Hepatocyte (in vitro differentiated cells): ENCODE results near the gene STRN. TPM values are rescaled to one million over a fixed set of nuclear protein-coding genes. Genes with fewer than 3 reads are reported as not detected.
"Not testable (repeated sequence)": the region's sequence is repeated elsewhere in the genome, so short reads cannot be mapped to it uniquely, and the experiment has no call there.

Experiments
- DNase-seq: peaks from one replicate; pipeline ENCODE4 v3.0.0-alpha.2; 2016; ENCODE audit warnings: low spot score
- H2AFZ ChIP-seq: fragments of 200-600 bp; sonication (generic); 2 replicates; pipeline ENCODE4 v1.6.0; 2016; ENCODE audit warnings: antibody characterized with exemption, mild to moderate bottlenecking
- H3K27ac ChIP-seq: fragments of 200-600 bp; sonication (generic); 2 replicates; pipeline ENCODE4 v1.5.1; 2016; ENCODE audit warnings: mild to moderate bottlenecking
- H3K27me3 ChIP-seq: fragments of 200-600 bp; sonication (generic); 2 replicates; pipeline ENCODE4 v1.6.1; 2016
- H3K36me3 ChIP-seq: fragments of 200-600 bp; sonication (generic); replicated peaks from 2 replicates; pipeline ENCODE4 v1.5.1; 2016; ENCODE audit warnings: low read depth; ENCODE audit not compliant: insufficient read depth
- H3K4me1 ChIP-seq: fragments of 200-600 bp; sonication (generic); 2 replicates; pipeline ENCODE4 v1.5.1; 2016; ENCODE audit warnings: mild to moderate bottlenecking, moderate library complexity; ENCODE audit not compliant: insufficient read depth
- H3K4me2 ChIP-seq: fragments of 200-600 bp; sonication (generic); 2 replicates; pipeline ENCODE4 v1.6.0; 2016
- H3K4me3 ChIP-seq: fragments of 200-600 bp; sonication (generic); 2 replicates; pipeline ENCODE4 v1.5.1; 2016; ENCODE audit warnings: mild to moderate bottlenecking
- H3K79me2 ChIP-seq: fragments of 200-600 bp; sonication (generic); 2 replicates; pipeline ENCODE4 v1.6.0; 2017; ENCODE audit warnings: mild to moderate bottlenecking
- H3K9me2 ChIP-seq: fragments of 200-600 bp; sonication (generic); replicated peaks from 2 replicates; pipeline ENCODE4 v1.6.0; 2017; ENCODE audit warnings: mild to moderate bottlenecking; ENCODE audit not compliant: insufficient read depth
- H3K9me3 ChIP-seq: fragments of 200-600 bp; sonication (generic); 2 replicates; pipeline ENCODE4 v1.5.1; 2016; ENCODE audit warnings: low read depth, mild to moderate bottlenecking
- H4K20me1 ChIP-seq: fragments of 200-600 bp; sonication (generic); 2 replicates; pipeline ENCODE4 v1.6.0; 2016; ENCODE audit warnings: mild to moderate bottlenecking; ENCODE audit not compliant: insufficient read depth, poor library complexity, severe bottlenecking
- EZH2 ChIP-seq: fragments of 200-600 bp; sonication (generic); IDR thresholded peaks from 2 replicates; pipeline ENCODE4 v1.6.1; 2016; ENCODE audit warnings: antibody characterized with exemption, mild to moderate bottlenecking, borderline replicate concordance
- EZH2phosphoT487 ChIP-seq: fragments of 200-600 bp; sonication (generic); IDR thresholded peaks from one replicate; pipeline ENCODE4 v1.6.1; 2018; ENCODE audit warnings: antibody characterized with exemption, mild to moderate bottlenecking, low read depth, moderate library complexity; ENCODE audit not compliant: unreplicated experiment, severe bottlenecking
- WGBS: methylation state at CpG from one replicate; pipeline ENCODE4 v1.1.6; 2016; ENCODE audit warnings: low lambda C conversion rate; ENCODE audit errors: missing lambda C conversion rate; 5-methylcytosine and 5-hydroxymethylcytosine counted together
- polyA plus RNA-seq: library from polyadenylated mRNA; unstranded; fragments of >200 nt; fragmentation: Nextera tagmentation; extraction: Ambion mirVana; gene quantifications from 2 replicates; pipeline ENCODE4 v1.2.1, GENCODE V29; 2016
- total RNA-seq: library from RNA; depleted of rRNA; stranded (reverse); fragments of >200 nt; gene quantifications from 2 replicates; pipeline ENCODE4 v1.2.3, GENCODE V29; 2014
- TF ChIP-seq, protein P1 (sequence below): fragments of 200-600 bp; sonication (generic); IDR thresholded peaks from 2 replicates; pipeline ENCODE4 v1.5.1; 2016; ENCODE audit warnings: antibody characterized with exemption, mild to moderate bottlenecking; ENCODE audit not compliant: poor library complexity

STRN gene
- total and polyA plus RNA-seq, 2 experiments from 2014 or later = 4.4 to 13.9 TPM

DNA sequence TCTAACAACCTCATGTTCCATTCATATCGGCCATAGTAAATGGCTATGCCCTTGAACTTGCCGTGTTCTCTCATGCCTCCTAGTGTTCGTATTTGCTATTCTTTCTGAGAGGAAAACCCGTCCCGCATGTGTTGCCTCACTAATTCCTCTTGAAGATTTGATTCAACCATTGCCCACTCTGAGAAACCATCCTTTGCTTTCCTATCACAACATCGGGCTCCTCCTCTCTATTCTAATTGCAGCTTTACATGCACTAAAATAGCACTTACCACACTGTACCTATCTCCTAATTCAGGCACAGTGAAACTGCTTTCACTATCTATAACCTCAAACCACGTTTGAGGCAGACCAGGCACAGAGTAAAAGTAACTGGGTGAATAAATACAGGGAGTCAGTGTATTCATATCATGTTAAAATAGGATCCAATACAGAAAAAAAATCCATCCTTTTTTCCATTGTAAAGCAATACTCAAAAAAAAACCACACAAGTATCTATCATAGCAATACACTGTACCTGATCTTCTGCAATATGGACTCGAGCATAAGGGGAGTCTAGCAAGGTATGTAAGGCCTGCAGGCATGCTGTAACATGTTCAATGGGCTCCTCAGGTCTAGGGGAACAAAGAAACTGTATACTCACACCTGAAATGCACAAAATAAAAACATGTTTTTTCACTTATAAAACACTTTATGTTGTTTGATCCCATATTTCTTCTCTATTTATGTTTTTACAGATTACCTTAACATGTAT is 39.0 kb upstream of the STRN start:
- Histone ChIP-seq H3K9me2 (no peaks in the 10 kb centered on the region), H3K27me3 (no peaks in the 10 kb centered on the region), H3K4me2 (no peak overlapping the region), H3K9me3 (no peaks in the 10 kb centered on the region), H3K79me2 (no peaks in the 10 kb centered on the region), H3K4me3 (no peak overlapping the region), H4K20me1 (no peaks in the 10 kb centered on the region), H3K36me3 (no peaks in the 10 kb centered on the region), H3K27ac (no peak overlapping the region), H3K4me1 (peaks cover 4% of the 10 kb centered on the region), H2AFZ (no peak overlapping the region)
- 76% methylated on average over 8 of the region's 8 CpGs for WGBS
- DNase-seq = peak; percentile 28
- TF ChIP-seq, protein P1, sequence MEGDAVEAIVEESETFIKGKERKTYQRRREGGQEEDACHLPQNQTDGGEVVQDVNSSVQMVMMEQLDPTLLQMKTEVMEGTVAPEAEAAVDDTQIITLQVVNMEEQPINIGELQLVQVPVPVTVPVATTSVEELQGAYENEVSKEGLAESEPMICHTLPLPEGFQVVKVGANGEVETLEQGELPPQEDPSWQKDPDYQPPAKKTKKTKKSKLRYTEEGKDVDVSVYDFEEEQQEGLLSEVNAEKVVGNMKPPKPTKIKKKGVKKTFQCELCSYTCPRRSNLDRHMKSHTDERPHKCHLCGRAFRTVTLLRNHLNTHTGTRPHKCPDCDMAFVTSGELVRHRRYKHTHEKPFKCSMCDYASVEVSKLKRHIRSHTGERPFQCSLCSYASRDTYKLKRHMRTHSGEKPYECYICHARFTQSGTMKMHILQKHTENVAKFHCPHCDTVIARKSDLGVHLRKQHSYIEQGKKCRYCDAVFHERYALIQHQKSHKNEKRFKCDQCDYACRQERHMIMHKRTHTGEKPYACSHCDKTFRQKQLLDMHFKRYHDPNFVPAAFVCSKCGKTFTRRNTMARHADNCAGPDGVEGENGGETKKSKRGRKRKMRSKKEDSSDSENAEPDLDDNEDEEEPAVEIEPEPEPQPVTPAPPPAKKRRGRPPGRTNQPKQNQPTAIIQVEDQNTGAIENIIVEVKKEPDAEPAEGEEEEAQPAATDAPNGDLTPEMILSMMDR = peak; percentile 39
- no peak for TF ChIP-seq EZH2

DNA sequence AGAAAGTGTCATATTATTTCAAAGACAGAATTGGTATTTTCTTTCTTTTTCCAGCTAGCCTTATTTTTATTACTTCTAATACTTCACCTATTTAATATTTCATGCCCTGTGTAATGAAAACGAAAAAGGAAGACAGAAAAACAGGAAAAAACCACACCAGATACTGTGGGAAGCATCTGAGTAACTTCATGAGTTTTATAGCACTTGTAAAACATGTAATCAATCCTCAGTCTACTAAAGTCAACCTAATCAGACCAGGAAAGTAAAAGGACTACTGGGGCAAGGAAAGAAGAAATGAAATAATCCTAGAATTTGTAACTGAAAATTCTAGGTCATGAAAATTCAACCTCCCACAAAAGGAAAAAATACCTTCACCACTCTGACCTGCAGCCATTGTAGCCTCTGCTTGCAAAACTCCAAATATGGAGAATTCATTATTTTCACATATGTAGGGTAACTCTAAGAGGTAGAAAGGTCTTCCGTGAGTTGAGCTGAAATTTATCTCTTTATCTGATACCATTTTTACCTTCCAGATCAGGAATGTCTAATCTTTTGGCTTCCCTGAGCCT is 34.7 kb upstream of the STRN start:
- no peaks in the 10 kb centered on the region for H4K20me1 ChIP-seq
- no peak overlapping the region for H3K4me3 ChIP-seq
- no peak for TF ChIP-seq EZH2phosphoT487
- TF ChIP-seq, protein P1 = no peak
- no peak for TF ChIP-seq EZH2
- H3K79me2 ChIP-seq = no peaks in the 10 kb centered on the region
- no peaks in the 10 kb centered on the region for H3K9me3 ChIP-seq
- DNase-seq = no peak
- peak overlapping the region; percentile 40 for H3K27ac ChIP-seq
- H3K4me2 ChIP-seq = no peak overlapping the region
- peaks cover 4% of the 10 kb centered on the region for H3K4me1 ChIP-seq
- 82% methylated on average over 2 of the region's 2 CpGs for WGBS
- H3K9me2 ChIP-seq = no peaks in the 10 kb centered on the region
- H3K36me3 ChIP-seq = no peaks in the 10 kb centered on the region
- no peak overlapping the region for H2AFZ ChIP-seq
- no peaks in the 10 kb centered on the region for H3K27me3 ChIP-seq

DNA sequence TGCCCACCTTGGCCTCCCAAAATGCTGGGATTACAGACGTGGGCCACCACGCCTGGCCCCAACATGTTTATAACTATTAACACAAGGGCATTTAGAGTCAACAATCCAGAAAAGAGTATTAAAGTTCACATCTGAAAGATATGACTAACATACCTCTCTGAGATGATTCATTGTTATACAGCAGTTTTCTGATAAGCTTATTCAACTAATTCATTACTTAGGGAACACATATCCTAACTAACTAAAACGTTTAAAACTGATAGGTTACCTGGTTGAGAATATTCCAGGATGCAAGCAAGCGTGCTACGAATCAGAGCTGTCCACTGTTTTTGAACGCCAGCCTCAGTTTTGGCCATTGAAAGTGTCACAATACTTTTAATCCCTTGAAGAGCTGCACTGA is 34.0 kb upstream of the STRN start:
- H3K27me3 ChIP-seq = no peaks in the 10 kb centered on the region
- no peaks in the 10 kb centered on the region for H3K36me3 ChIP-seq
- no peaks in the 10 kb centered on the region for H4K20me1 ChIP-seq
- no peaks in the 10 kb centered on the region for H3K79me2 ChIP-seq
- peak; percentile 3 for DNase-seq
- 72% methylated on average over 6 of the region's 6 CpGs for WGBS
- TF ChIP-seq, protein P1 = no peak
- TF ChIP-seq EZH2phosphoT487 (no peak), EZH2 (no peak)
- H2AFZ ChIP-seq = no peak overlapping the region
- H3K4me3 ChIP-seq = no peak overlapping the region
- peak overlapping the region; percentile 73 for H3K27ac ChIP-seq
- peaks cover 4% of the 10 kb centered on the region for H3K4me1 ChIP-seq
- H3K9me2 ChIP-seq = no peaks in the 10 kb centered on the region
- no peak overlapping the region for H3K4me2 ChIP-seq
- H3K9me3 ChIP-seq = no peaks in the 10 kb centered on the region

GRCh38 chr2:36999416-36999815 is 33.1 kb upstream of the STRN start:
- H3K9me2 ChIP-seq, H3K4me3 ChIP-seq, H3K4me1 ChIP-seq, DNase-seq, H4K20me1 ChIP-seq, H3K79me2 ChIP-seq, H3K27me3 ChIP-seq, H3K36me3 ChIP-seq, H3K4me2 ChIP-seq, H3K9me3 ChIP-seq, H2AFZ ChIP-seq: not testable (repeated sequence)
- 98% methylated on average over 9 of the region's 9 CpGs for WGBS
- peak overlapping the region; percentile 73 for H3K27ac ChIP-seq
